Measurements from ENCODE around the gene DSC3.
"Not testable (repeated sequence)": the region's sequence is repeated elsewhere in the genome, so short reads cannot be mapped to it uniquely, and the experiment has no call there.

DSC3 gene

DNA sequence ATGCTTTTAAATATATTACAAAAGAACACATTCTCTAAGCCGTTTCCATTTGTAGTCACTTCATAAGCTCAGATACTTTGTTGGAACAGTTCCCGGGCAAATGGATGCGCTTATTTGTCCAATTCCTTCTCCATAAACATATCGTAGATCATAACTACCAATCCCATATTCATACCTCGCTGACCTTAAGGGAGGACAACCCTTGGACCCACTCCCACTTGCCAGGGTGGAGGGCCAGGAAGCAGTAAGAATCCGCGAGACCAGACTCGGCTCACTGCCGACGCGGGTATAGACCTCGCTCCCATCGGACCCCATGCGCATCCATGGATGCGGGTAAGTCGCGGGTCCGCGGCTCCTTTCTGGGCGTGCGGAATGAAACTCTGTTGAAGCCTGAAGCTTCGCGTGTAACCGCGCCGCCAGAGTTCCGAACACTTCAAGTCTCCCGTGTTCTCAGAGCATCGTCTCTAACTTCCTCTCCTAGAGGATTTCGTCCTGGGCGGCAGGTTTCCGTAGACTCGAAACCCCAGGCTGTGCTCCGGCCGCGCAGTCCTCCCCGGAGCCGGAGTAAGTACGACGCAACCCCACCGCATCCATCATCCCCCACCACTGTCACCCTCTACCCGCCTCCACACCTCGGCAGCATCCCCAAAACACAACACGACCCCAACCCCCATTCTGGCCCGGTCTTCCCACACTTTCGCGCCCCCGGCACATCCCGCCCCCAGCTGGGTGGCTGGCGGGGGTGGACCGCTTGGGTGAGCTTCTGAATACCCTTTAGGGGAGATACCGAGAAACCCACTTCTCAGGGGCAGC lies 1.1 kb downstream of the DSC3 start:
- no peak for DNase-seq (ENCODE audit: low read depth in 2 of 2, low spot score in 1 of 2)

DNA sequence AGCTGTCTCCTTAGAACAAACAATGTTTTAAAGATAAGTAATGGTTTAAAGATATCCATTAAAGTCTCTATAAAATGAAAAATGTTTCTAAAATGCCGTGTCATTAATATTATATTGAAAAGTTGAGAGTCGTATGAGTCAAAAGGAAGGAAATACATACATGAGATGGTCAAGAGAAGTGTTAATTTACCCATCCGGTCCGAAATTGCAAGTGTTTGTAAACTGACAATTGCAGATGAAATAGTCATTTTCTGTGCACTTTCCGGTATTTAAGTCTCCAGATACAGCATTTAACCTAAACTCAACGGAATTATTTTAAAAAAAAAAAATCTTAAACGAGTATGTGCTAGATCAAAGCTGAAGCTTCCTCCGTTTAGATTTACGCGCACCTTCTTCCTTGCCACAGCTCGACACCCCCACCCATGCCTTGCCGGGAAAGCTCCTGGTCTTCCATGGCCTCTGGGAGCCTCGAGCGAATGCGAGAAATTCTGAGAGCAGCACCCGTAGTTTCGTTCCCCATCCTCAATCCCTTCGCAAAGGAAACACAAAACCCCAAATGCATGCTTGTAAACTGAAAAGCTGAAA lies 1.8 kb downstream of the DSC3 start:
- DNase-seq (ENCODE audit: low read depth in 2 of 2, low spot score in 1 of 2): no peak

DNA sequence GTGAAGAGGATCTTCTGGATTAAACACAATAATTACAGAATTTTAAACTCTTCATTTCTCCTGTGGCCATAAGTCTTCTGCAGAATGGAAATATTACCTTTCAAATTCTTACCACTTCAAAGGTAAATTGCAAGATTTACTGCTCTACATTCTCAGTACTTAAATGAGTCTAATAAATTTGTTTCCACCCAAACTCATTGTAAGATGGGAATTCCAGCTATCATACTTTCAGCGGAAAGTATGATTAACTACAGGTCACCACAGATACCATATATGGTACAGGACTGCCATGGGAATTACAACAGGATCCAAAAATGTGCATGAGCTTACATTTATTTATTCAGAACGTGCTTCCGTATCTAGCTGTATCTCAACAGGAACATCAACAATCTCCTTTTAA lies 3.1 kb downstream of the DSC3 start:
- no peak for DNase-seq (ENCODE audit: low read depth in 2 of 2, low spot score in 1 of 2)

DNA sequence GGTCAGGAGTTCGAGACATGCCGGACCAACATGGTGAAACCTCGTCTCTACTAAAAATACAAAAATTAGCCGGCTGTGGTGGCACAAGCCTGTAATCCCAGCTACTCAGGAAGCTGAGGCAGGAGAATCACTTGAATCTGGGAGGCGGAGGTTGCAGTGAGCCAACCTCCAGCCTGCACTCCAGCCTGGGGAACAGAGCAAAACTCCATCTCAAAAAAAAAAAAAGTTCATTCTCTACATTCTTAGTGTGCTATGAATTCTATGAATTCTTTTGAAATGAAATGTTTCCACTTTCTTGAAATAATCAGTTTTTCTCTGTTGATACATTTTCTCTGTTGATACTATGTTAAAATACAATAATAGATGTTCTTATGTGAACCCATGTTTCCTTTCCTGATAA lies 4.9 kb downstream of the DSC3 start:
- DNase-seq (ENCODE audit: low read depth in 2 of 2, low spot score in 1 of 2): not testable (repeated sequence)

DNA sequence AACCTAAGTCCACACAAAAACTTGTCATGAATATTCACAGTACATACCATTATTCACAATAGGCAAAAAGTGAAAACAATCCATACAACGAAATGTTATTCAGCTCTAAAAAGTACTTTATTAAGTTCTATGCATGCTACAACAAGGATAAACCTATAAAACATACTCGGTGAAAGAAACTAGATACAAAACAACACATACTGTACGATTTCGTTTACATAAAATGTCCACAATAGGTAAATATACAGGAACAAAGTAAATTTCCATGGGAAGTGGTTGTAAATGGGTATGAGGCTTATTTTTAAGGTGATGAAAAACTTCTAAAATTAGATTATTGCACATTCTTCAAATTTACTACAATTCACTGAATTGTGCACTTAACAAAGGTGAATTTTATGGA lies 8.0 kb downstream of the DSC3 start:
- no peak for DNase-seq (ENCODE audit: low read depth in 2 of 2, low spot score in 1 of 2)

DNA sequence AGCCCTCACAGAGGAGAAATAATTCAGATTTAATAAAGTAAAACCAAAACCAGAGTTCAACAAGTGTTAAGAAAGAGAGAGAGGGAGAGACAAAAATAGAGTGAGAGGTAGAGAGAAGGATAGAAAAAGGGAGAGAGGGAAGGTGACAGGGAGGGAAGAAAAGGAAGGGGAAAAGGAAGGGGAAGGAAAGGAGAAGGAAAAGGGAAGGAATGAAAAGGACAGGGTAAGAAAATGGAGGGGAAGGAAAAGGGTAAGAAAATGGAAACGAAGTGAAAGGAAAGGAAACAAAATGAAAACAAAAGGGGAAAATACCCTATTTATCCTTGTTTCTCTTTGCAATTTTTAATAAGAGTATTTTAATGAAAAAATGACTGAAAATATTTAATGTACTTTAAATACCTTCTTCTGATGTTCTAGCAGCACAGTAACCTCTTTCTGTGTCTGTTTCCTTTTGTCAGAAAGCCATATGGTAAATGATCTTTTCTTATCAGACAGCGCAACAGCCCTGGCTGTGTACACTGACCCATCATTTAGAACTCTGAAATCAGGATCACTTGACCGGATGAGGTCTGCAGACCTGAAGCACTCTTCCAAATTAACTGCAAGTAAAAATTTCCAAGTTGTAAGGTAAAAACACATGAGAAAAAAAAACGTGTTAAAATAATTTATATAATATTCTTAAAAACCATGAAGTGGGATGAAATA lies 11.8 kb downstream of the DSC3 start:
- DNase-seq (ENCODE audit: low read depth in 2 of 2, low spot score in 1 of 2): no peak

DNA sequence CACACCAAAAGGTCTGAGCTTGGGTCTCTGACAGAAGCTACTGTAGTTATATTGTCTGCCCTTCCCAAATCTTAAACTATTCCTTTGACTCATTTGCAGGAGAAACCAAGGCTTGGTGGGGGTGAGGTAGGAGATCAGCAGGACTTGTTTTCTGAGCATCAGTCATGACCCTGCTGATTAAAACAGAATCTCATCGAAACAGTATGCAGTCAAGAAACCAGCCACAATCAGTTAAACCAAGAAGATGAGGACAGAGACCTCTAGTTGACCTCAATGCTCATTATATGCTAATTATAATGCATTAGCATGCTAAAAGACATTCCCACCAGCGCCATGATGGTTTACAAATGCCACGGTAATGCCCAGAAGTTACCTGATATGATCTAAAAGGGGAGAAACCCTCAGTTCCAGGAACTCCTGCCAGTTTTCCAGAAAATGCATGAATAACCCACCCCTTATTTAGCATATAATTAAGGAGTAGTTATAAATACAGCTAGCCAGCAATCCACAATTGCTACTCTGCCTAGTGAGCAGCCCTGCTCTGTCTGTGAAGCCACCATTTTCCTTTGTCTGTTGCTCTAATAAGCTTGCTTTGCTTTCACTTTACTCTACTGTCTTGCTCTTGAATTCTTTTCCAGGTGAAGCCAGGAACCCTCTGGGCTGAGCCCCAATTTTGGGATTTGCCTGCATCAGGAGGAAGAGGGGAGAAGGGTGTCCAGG lies 26.7 kb downstream of the DSC3 start:
- DNase-seq (ENCODE audit: low read depth in 2 of 2, low spot score in 1 of 2): no peak

DNA sequence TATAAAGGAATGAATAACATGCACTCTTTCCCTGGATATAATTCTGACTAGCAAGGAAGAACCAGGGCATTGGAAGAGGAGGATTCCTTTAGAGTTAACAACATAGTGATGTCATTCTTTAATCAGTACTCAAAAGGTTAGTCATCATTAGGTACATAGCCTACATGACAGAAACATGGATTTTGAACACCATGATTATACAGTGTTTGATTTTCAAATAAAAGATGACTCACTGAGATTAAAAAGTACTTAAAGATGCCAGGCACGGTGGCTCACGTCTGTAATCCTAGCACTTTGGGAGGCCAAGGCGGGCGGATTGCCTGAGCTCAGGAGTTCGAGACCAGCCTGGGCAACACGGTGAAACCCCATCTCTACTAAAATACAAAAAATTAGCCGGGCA lies 31.1 kb downstream of the DSC3 start:
- not testable (repeated sequence) for DNase-seq (ENCODE audit: low read depth in 2 of 2, low spot score in 1 of 2)

DNA sequence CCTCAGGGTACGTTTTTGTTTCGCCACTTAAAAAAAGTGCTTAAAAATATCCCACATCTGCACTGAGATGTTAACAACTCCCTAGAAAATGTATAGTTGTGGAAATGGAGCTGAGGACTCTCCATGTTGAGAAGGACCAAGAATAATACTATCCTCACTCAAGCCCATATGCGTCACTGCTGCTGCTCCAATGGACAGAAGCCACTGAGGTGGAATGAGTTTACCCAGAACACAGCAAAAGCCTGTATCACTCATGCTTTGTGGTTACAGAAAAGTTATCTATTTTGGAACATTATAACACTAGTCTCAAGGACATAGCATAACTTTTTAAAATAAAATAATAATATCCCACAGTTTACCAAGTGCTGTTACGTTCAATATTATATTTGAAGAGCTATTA lies 31.9 kb downstream of the DSC3 start:
- DNase-seq (ENCODE audit: low read depth in 2 of 2, low spot score in 1 of 2): no peak

DNA sequence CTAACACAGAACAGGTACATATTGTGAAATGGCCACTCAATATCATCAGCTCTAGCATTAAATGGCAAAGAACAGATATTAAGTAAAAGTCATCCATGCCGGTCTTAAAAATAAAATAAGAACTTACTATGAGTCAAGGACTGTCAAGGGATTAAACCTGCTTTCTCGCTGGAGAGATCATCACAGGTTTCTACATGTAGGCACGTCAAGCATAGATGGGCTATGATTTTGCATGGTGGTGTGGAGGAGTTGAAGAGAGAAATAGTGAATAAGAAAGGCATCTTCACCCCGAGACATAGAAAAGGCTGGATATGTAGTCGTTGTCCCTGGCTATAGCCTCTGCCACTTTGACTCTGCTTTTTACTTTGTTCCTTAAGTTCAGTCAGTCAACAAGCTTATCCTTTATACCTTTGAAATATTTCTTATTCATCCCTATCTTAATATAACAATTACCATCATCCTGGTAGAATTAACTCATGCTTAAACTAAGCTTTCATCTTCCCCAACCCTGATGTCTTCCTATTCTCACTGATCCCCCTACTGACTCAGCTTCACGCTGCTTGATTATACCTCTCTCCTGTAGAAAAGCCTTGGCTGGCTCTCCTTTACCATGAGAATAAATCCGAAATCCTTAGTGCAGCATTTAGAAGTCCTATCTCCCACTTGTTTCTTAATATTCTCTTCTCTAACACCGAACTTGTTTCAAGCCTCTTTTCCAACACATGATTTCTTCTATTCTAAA lies 42.5 kb downstream of the DSC3 start:
- no peak for DNase-seq (ENCODE audit: low read depth in 2 of 2, low spot score in 1 of 2)

DNA sequence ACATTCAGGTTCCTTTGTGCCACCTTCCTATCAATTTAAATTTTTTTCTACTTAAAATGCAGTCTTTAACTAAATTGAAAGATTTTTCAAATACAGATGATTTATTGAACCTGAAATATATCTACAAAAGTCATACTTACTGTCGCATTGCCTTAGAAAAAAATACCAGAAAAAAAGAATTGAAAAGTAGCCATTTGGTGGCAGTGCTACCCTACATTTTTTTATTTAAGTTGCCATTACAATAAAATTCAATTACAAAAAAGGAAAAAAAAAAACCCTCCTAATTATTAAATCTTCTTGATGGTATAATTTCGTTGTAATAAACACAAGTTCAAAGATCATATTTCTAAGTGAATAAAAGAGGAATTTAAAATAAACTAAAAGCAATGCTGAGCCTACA lies 43.4 kb downstream of the DSC3 start:
- DNase-seq (ENCODE audit: low read depth in 2 of 2, low spot score in 1 of 2): no peak

DNA sequence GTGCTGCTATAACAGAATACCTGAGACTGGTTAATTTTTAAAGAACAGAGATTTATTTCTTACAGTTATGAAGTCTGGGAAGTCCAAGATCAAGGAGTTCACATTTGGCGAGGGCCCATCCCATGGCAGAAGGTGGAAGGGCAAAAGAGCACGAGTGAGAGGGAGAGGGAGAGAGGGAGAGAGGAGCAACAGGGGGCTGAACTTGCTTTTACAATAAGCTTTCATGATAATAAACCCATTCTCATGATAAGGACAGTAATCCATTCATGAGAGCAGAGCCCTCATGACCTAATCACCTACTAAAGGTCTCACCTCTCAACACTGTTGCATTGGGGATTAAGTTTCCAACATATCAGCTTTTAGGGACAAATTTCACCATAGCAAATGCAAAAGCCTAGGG lies 45.3 kb downstream of the DSC3 start:
- no peak for DNase-seq (ENCODE audit: low read depth in 2 of 2, low spot score in 1 of 2)

DNA sequence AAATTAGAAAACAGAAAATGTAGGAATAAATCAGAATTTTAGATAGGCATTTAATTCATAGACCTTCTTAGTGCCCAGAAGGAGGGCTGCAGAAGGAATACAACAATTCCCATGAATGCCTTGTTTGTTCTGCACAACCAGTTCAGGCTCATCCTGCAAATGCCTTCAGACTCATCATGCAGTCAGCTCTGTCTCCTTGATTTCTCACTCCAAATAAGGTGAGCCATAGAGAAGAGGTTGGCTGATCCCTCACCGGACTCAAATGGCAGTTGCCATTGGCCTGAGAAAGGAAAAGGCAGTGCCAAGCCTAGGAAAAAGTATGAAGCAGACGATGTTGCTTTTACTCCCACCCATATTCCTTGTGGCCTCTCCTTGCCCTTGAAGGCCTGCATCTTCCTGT lies 50.3 kb downstream of the DSC3 start:
- DNase-seq (ENCODE audit: low read depth in 2 of 2, low spot score in 1 of 2): no peak

DNA sequence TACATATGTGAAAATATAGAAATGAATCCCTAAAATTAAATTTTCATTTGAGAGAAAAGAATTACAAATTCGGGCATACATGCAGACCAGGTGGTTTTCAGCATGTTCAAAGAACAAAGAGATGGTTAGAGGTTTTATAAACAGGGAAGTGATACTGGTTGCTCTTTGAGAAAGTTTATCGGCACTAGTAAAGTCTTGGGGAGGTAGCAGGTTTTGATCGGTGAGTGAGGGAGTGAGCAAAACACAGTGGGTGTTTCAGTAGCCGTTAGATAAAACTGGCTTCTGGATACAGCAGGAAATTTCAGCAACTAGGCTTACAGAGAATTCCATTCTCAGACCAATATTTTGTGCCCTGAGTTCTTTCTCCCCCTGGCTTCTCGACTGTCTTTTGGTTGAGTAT lies 51.1 kb downstream of the DSC3 start:
- DNase-seq (ENCODE audit: low read depth in 2 of 2, low spot score in 1 of 2): no peak

DNA sequence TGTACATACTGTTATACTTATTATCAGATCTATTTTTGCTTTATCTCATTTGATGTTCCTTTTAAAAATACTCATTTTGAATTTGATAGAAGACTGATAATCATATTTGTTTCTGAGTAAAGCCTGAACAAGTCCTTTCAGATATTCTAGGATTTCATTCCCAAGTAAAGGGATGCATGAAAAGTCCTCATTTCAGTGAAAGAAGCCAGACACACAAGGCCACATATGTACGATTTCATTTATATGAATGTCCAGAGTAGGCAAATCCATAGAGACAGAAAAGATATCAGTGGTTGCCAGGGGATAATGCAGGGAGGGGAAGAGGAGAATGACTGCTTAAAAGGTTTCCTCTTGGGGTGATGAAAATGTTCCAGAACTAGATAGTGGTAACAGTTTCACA lies 53.4 kb downstream of the DSC3 start:
- no peak for DNase-seq (ENCODE audit: low read depth in 2 of 2, low spot score in 1 of 2)

DNA sequence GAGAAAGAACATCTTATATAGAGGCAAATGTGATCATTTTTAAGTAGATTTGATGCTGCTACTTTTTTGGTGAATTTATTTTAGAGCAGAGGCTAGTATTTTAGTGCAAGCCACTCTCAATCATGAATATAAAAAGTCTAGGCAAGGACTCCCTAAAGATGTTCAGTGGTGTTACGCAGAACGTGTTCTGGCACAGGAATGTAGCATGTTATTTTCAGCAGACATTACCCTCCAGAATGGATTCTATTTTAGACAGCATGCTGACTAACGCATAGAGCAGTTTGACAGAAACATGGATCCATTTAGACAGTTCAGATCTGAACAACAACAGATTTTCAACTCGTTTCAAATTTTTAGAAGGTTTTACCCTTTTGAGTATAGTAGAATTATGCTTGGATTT lies 54.1 kb downstream of the DSC3 start:
- no peak for DNase-seq (ENCODE audit: low read depth in 2 of 2, low spot score in 1 of 2)

DNA sequence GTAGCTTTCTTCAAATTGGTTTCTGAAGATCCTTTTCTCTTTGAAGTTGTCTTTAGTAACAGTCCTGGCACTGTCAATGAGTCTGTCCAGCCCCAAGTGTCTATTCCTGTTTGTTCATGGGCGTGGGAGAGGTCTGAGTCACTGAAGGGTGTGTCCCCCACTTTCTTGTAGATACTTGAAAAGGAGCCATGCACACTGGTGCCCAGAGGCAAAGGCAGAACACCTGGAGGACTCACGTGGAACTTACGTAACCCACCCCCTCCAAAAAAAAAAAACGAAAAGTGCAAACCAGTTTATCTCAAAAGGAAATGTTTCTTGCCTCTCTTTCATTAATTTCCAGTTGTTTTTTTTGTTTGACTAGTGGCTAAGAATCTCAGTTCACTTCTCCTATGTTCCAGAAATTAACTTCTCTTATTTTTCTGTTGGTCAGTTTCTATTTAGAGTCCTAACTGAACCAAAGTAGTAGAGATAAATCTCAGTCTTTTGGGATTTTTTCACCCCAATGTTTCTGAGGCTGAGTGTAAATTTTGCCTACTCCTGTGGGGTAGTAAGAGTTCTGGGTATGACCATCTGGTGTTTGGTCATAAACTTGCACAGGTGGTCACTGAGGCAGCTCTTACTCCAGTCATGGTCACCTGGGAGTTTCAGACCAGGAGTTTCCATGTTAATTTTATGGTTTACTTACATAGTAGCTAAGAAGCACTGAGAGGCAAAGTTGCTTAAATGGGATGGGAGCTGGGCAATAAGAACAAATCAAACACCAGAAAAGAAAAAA lies 54.9 kb downstream of the DSC3 start:
- no peak for DNase-seq (ENCODE audit: low read depth in 2 of 2, low spot score in 1 of 2)

DNA sequence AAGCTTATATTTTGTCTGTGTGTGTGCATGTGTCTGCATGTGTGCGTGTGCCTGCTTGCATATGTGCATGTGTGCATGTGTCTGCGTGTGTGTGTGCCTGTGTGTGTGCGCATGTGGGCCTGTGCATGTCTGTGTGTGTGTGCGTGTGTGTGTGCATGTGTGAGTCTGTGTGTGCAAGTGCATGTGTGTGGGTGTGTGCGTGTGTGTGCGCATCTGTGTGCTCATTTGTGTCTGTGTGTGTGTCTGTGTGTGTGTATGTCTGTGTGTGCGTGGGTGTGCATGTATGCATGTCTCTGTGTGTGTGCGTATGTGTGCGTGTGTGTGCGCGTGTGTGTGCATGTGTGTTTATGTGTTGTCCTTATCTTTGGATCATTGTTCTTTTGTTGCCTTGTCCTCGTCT lies 56.8 kb downstream of the DSC3 start:
- DNase-seq (ENCODE audit: low read depth in 2 of 2, low spot score in 1 of 2): no peak

DNA sequence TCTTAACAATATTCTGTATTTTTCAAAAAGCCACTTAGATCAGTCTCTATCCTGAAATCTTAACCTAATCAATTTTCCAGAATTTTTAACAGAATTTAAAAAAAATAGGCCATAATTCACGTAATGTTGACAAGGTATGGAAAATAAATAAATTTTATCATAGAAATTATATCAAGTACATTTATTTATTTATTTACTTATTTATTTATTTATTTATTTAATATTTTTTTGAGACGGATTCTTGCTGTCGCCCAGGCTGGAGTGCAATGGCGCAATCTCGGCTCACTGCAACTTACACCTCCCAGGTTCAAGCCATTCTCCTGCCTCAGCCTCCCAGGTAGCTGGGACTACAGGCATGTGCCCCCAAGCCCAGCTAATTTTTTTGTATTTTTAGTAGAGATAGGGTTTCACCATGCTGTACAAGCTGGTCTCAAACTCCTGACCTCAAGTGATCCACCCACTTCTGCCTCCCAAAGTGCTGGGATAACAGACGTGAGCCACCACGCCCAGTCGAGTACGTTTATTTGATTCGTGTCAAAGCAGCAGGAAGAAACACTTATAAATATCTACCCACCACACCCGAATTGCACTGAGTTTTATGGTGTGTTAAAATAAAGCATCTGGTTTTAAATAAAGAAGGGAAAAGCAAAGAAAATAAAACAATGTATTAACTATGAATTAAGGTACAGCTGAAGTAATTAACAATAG lies 60.1 kb downstream of the DSC3 start:
- no peak for DNase-seq (ENCODE audit: low read depth in 2 of 2, low spot score in 1 of 2)

DNA sequence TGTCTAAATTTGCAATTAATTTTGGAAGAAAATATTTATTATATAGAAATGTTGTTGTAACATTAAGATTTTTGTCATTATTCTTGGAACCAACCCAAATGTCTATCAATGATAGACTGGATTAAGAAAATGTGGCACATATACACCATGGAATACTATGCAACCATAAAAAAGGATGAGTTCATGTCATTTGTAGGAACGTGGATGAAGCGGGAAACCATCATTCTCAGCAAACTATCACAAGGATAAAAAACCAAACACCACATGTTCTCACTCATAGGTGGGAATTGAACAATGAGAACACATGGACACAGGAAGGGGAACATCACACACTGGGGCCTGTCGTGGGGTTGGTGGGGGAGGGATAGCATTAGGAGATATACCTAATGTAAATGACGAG lies 64.5 kb downstream of the DSC3 start:
- DNase-seq (ENCODE audit: low read depth in 2 of 2, low spot score in 1 of 2): not testable (repeated sequence)

All from stimulated activated CD8-positive, alpha-beta memory T cell treated with anti-CD3 and anti-CD28 coated beads, Interleukin-4, amount 100 ng/mL, for 4 hours (primary cell).